RCC 7860 (cell line): Measurements from ENCODE around the gene G6PC1.
"Not testable (repeated sequence)": the region's sequence is repeated elsewhere in the genome, so short reads cannot be mapped to it uniquely, and the experiment has no call there.

Experiments used
- DNase-seq: peaks from one replicate; pipeline ENCODE4 v3.0.0-alpha.2; 2015; ENCODE audit warnings: low spot score
- FAIRE-seq: peaks from 2 replicates; lab custom pipeline; 2012; peaks lifted over from hg19 to GRCh38; lab: Jason Lieb, UNC

The G6PC1 gene

GRCh38 chr17:42900460-42901331, at the start of gene G6PC1:
G6PC1 (plus strand) TSS chr17:42900799; CDS start chr17:42900877, 78 bp downstream.
- FAIRE-seq (no peak), DNase-seq (no peak)

- DNase-seq: no peak
- FAIRE-seq: no peak
Observed at GRCh38 chr17:42850954-42851353, 49.6 kb upstream of the G6PC1 start, which contains the start of gene AOC3. AOC3 (plus strand) TSS chr17:42851199; CDS start chr17:42851344, 145 bp downstream.

- FAIRE-seq, DNase-seq: not testable (repeated sequence)
Observed at GRCh38 chr17:42851371-42852240, 49.0 kb upstream of the G6PC1 start.

- FAIRE-seq (no peak), DNase-seq (no peak)
Observed at GRCh38 chr17:42852351-42852750, 48.2 kb upstream of the G6PC1 start.

GRCh38 chr17:42853004-42853403, 47.6 kb upstream of the G6PC1 start:
- FAIRE-seq: no peak
- DNase-seq: no peak

GRCh38 chr17:42853597-42853967, 47.0 kb upstream of the G6PC1 start:
- FAIRE-seq: no peak
- no peak for DNase-seq

GRCh38 chr17:42853968-42854790, 46.4 kb upstream of the G6PC1 start:
- FAIRE-seq (no peak), DNase-seq (no peak)

GRCh38 chr17:42855048-42855596, 45.5 kb upstream of the G6PC1 start:
- DNase-seq (no peak), FAIRE-seq (no peak)

GRCh38 chr17:42856093-42856492, 44.5 kb upstream of the G6PC1 start:
- not testable (repeated sequence) for DNase-seq, FAIRE-seq

- FAIRE-seq, DNase-seq: not testable (repeated sequence)
Observed at GRCh38 chr17:42856516-42856915, 44.1 kb upstream of the G6PC1 start.

GRCh38 chr17:42857389-42857788, 43.2 kb upstream of the G6PC1 start:
- DNase-seq: no peak
- no peak for FAIRE-seq

- DNase-seq (no peak), FAIRE-seq (no peak)
Observed at GRCh38 chr17:42865638-42866094, 34.9 kb upstream of the G6PC1 start.

GRCh38 chr17:42866216-42866615, 34.4 kb upstream of the G6PC1 start:
- DNase-seq: no peak

GRCh38 chr17:42866631-42867575, 33.7 kb upstream of the G6PC1 start:
- no peak for DNase-seq
- FAIRE-seq: no peak

More at GRCh38 chr17:42866216-42866615, 34.4 kb upstream of the G6PC1 start:
- no peak for FAIRE-seq

- FAIRE-seq, DNase-seq: not testable (repeated sequence)
Observed at GRCh38 chr17:42867694-42868261, 32.8 kb upstream of the G6PC1 start.

- no peak for FAIRE-seq
Observed at GRCh38 chr17:42868338-42868737, 32.3 kb upstream of the G6PC1 start.

GRCh38 chr17:42871647-42872046, 29.0 kb upstream of the G6PC1 start:
- FAIRE-seq: no peak

More at GRCh38 chr17:42868338-42868737, 32.3 kb upstream of the G6PC1 start:
- no peak for DNase-seq

GRCh38 chr17:42872251-42872965, 28.2 kb upstream of the G6PC1 start:
- no peak for FAIRE-seq

More at GRCh38 chr17:42871647-42872046, 29.0 kb upstream of the G6PC1 start:
- no peak for DNase-seq

More at GRCh38 chr17:42872251-42872965, 28.2 kb upstream of the G6PC1 start:
- no peak for DNase-seq
